Loucy (cell line): ENCODE results near the gene HLA-DOB.

Source experiments
- CTCF ChIP-seq: fragments of 200-600 bp; sonication (generic); conservative IDR thresholded peaks from 2 replicates; pipeline ENCODE4 v1.5.1; 2014; ENCODE audit warnings: mild to moderate bottlenecking, antibody characterized with exemption, low read length
- EZH2phosphoT487 ChIP-seq: fragments of 200-600 bp; IDR thresholded peaks from 2 replicates; pipeline ENCODE4 v1.6.1; 2018; ENCODE audit warnings: antibody characterized with exemption, mild to moderate bottlenecking, moderate library complexity, borderline replicate concordance

DNA sequence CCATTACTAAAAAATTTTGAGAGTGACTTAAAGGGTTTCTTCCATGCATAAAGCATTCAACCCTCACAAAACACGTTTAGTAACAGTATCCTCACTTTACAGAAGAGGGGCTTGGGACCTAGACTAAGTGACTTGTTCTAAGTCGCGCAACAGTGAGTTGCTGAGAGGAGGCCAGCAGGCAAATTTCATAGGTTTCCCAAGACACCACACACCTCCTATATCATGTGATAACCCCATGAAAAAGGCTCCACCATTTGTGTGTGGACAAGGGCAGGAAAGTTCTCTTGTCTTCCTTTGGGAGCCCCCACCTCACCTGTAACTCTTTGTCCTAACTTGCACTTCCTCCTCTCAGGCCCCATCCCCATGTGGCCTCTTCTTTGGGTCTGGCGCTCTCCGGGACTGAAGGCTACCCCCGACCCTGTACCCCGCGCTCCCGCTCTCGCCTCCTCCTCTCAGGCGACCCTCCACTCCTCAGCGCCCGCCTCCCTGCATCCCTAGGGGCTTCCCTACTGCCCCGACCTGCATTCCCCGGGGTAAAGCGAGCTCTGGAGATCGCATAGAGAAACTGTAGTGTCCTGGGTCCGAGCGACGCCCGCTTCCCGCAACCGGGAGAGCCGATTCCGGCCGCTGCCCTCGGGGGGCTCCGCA, 26.7 kb upstream of the HLA-DOB start:
- TF ChIP-seq CTCF (no peak), EZH2phosphoT487 (no peak)
